ENCODE results near the gene CADPS2. TPM values are rescaled to one million over a fixed set of nuclear protein-coding genes. Genes with fewer than 3 reads are reported as not detected.

The CADPS2 gene
- total and polyA plus RNA-seq, 8 donors: 7.7 to 27.3 (median 18.6) TPM

GRCh38 chr7:122314284-122314683, 572.0 kb downstream of the CADPS2 start:
- intact Hi-C loops (cut with DNase I): no loop called here
- Histone ChIP-seq H3K27ac (no peak overlapping the region), H3K4me3 (no peak overlapping the region), H3K4me1 (peaks cover 0 to 5% (median 2%) of the 10 kb centered on the region in 3 donors), H3K9me3 (no peaks in the 10 kb centered on the region), H3K36me3 (no peaks in the 10 kb centered on the region), H3K27me3 (peaks cover 3 to 66% (median 18%) of the 10 kb centered on the region in 4 donors)
- 34 to 35% methylated on average over 4 of the region's 4 CpGs for WGBS, 2 donors
- FAIRE-seq (no peak), DNase-seq (no peak), ATAC-seq (no peak)
- TF ChIP-seq CTCF (IDR thresholded peaks at IDR 0.05): no peak

- intact Hi-C loops (cut with DNase I): no loop called here
- no peak for FAIRE-seq
These were observed 573.5 kb downstream of the CADPS2 start for GRCh38 chr7:122312789-122313188.

GRCh38 chr7:122311734-122312450, 574.4 kb downstream of the CADPS2 start:
- peaks cover 7 to 81% (median 24%) of the 10 kb centered on the region in 4 donors for H3K27me3 ChIP-seq
- ATAC-seq (peak in 1 of 4 donors; percentile 10), DNase-seq (peak in 2 of 6 donors; percentile 44 to 60), FAIRE-seq (no peak)
- H3K4me1 ChIP-seq: peaks cover 0 to 5% (median 2%) of the 10 kb centered on the region in 3 donors
- H3K36me3 ChIP-seq: no peaks in the 10 kb centered on the region
- H3K4me3 ChIP-seq: no peak overlapping the region
- intact Hi-C loops (cut with DNase I): no loop called here
- WGBS, 2 donors: 15% methylated on average over 34 of the region's 34 CpGs
- TF ChIP-seq CTCF (IDR thresholded peaks at IDR 0.05): no peak
- H3K9me3 ChIP-seq: no peaks in the 10 kb centered on the region
- H3K27ac ChIP-seq: no peak overlapping the region

More at GRCh38 chr7:122312789-122313188, 573.5 kb downstream of the CADPS2 start:
- no peak for TF ChIP-seq CTCF (IDR thresholded peaks at IDR 0.05)
- Histone ChIP-seq H3K27ac (no peak overlapping the region), H3K4me3 (no peak overlapping the region), H3K9me3 (no peaks in the 10 kb centered on the region), H3K27me3 (peaks cover 7 to 79% (median 20%) of the 10 kb centered on the region in 4 donors), H3K4me1 (peaks cover 0 to 5% (median 2%) of the 10 kb centered on the region in 3 donors), H3K36me3 (no peaks in the 10 kb centered on the region)
- no peak for ATAC-seq
- no peak for DNase-seq
- 30 to 47% methylated on average over 3 of the region's 3 CpGs for WGBS, 2 donors

- intact Hi-C loops (cut with DNase I): no loop called here
- no peaks in the 10 kb centered on the region for H3K9me3 ChIP-seq
- H3K4me3 ChIP-seq: no peak overlapping the region
- TF ChIP-seq CTCF (IDR thresholded peaks at IDR 0.05): no peak
- H3K27me3 ChIP-seq: peaks cover 7 to 81% (median 24%) of the 10 kb centered on the region in 4 donors
- ATAC-seq (no peak), DNase-seq (no peak), FAIRE-seq (no peak)
- WGBS, 2 donors: 56 to 59% methylated on average over 12 of the region's 12 CpGs
- peaks cover 0 to 5% (median 2%) of the 10 kb centered on the region in 3 donors for H3K4me1 ChIP-seq
- H3K27ac ChIP-seq: no peak overlapping the region
- no peaks in the 10 kb centered on the region for H3K36me3 ChIP-seq
These were observed 575.1 kb downstream of the CADPS2 start for GRCh38 chr7:122311050-122311700.

Measured in pancreas (tissue), 10 donors.